IPS-18a (cell line): Measurements from ENCODE around the gene ASB4.
"Not testable (repeated sequence)": the region's sequence is repeated elsewhere in the genome, so short reads cannot be mapped to it uniquely, and the experiment has no call there.

Experiments used
- H3K27ac ChIP-seq: one replicate; pipeline ENCODE4 v1.5.1; 2013; ENCODE audit warnings: low read length
- H3K27me3 ChIP-seq: one replicate; pipeline ENCODE4 v1.6.1; 2013; ENCODE audit warnings: mild to moderate bottlenecking, low read length; ENCODE audit not compliant: control insufficient read depth, insufficient read depth
- H3K36me3 ChIP-seq: one replicate; pipeline ENCODE4 v1.6.1; 2013; ENCODE audit warnings: low read depth, low read length; ENCODE audit not compliant: control insufficient read depth
- H3K4me1 ChIP-seq: one replicate; pipeline ENCODE4 v1.6.1; 2013; ENCODE audit warnings: low read depth, low read length; ENCODE audit not compliant: control insufficient read depth
- H3K4me3 ChIP-seq: one replicate; pipeline ENCODE4 v1.5.1; 2013; ENCODE audit warnings: low read length
- H3K9ac ChIP-seq: one replicate; pipeline ENCODE4 v1.6.1; 2013; ENCODE audit warnings: mild to moderate bottlenecking, low read length, moderate library complexity
- H3K9me3 ChIP-seq: one replicate; pipeline ENCODE4 v1.6.1; 2013; ENCODE audit warnings: low read depth, low read length; ENCODE audit not compliant: control insufficient read depth

Gene ASB4

DNA sequence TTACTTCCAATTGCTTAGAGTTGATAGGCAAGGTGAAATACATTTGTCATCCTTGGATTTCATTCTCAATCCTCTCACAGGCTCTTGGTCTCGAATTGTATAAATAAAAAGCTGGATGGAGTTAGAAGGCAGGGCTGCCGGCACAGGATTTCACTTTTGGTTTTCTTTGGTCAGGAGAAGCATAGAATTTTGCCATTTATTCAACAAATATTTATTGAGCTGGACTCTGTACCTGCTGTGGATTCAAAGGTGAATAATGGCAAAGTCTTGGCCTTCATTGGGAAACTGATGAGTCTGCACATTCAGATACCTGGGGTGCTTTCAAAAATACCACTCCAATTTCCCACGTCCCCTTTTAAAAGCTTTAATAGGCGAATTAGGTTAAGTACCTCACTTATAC is 60.9 kb downstream of the ASB4 start:
- H3K36me3 ChIP-seq, result no peaks in the 10 kb centered on the region
- no peaks in the 10 kb centered on the region for H3K27me3 ChIP-seq
- no peak overlapping the region for H3K4me3 ChIP-seq
- H3K9ac ChIP-seq, result no peak overlapping the region
- peaks cover 8% of the 10 kb centered on the region for H3K4me1 ChIP-seq
- no peaks in the 10 kb centered on the region for H3K9me3 ChIP-seq
- H3K27ac ChIP-seq, result no peak overlapping the region

GRCh38 chr7:95547361-95548348 is 61.9 kb downstream of the ASB4 start:
- Histone ChIP-seq H3K9me3 (no peaks in the 10 kb centered on the region), H3K36me3 (no peaks in the 10 kb centered on the region), H3K4me3 (no peak overlapping the region), H3K27me3 (no peaks in the 10 kb centered on the region), H3K27ac (no peak overlapping the region), H3K4me1 (peaks cover 8% of the 10 kb centered on the region), H3K9ac (no peak overlapping the region)

DNA sequence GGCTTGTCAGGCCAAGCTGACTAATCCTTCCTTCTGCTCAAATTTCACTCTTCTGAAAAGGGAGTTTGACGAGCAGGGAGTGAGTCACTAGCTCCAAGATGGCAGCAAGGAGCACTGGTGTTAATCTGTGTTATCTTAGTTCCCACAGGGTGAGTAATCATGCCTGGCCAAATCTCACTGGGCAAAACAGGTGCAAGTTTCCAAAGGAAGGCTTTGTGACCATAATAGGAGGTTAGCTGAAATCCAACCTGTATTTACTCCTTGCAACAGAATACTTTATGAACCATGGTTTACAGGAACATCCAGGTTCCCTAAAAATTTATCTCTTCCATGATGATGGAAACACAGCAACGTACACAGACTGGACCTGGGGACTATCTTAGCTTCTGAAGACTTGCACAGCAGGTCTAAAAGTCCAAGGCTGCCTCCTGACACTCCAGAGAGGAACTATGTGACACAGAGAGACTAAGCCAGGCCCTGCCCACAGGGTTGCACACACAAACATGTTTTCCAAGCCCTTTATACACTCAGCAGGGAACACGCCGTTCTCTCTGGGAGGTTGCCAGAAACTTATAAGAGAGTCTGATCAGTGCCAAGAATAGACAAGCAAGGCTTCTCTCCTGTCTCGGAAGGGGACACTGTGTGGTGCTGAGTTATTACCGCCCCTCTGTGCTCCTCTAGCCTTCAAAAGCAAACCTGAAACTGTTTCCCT is 64.2 kb downstream of the ASB4 start:
- H3K36me3 ChIP-seq, result no peaks in the 10 kb centered on the region
- no peak overlapping the region for H3K4me3 ChIP-seq
- H3K4me1 ChIP-seq, result peaks cover 7% of the 10 kb centered on the region
- no peaks in the 10 kb centered on the region for H3K27me3 ChIP-seq
- no peak overlapping the region for H3K9ac ChIP-seq
- no peaks in the 10 kb centered on the region for H3K9me3 ChIP-seq
- H3K27ac ChIP-seq, result no peak overlapping the region

- Histone ChIP-seq H3K9ac (no peak overlapping the region), H3K27ac (no peak overlapping the region), H3K4me1 (peaks cover 4% of the 10 kb centered on the region), H3K4me3 (no peak overlapping the region), H3K36me3 (no peaks in the 10 kb centered on the region), H3K9me3 (no peaks in the 10 kb centered on the region), H3K27me3 (no peaks in the 10 kb centered on the region)
These were observed 64.8 kb downstream of the ASB4 start for GRCh38 chr7:95550546-95550945.

DNA sequence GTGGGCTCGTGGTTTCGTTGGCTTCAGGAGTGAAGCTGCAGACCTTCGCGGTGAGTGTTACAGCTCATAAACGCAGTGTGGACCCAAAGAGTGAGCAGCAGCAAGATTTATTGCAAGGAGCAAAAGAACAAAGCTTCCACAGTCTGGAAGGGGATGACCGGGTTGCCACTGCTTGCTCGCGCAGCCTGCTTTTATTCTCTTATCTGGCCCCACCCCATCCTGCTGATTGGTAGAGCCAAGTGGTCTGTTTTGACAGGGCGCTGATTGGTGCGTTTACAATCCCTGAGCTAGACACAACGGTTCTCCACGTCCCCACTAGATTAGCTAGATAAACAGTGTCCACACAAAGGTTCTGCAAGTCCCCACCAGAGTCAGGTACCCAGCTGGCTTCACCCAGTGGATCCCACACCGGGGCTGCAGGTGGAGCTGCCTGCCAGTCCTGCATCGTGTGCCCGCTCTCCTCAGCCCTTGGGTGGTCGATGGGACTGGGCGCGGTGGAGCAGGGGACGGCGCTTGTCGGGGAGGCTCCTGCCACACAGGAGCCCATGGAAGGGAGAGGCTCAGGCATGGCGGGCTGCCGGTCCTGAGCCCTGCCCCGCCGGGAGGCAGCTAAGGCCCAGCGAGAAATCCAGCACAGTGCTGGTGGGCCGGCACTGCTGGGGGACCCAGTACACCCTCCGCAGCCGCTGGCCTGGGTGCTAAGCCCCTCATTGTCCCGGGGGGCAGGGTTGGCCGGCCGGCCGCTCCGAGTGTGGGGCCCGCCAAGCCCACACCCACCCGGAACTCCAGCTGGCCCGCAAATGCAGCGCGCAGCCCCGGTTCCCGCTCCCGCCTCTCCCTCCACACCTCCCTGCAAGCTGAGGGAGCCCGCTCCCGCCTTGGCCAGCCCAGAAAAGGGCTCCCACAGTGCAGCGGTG is 66.5 kb downstream of the ASB4 start:
- not testable (repeated sequence) for H3K27me3 ChIP-seq, H3K9ac ChIP-seq, H3K4me3 ChIP-seq, H3K9me3 ChIP-seq, H3K36me3 ChIP-seq, H3K27ac ChIP-seq, H3K4me1 ChIP-seq

DNA sequence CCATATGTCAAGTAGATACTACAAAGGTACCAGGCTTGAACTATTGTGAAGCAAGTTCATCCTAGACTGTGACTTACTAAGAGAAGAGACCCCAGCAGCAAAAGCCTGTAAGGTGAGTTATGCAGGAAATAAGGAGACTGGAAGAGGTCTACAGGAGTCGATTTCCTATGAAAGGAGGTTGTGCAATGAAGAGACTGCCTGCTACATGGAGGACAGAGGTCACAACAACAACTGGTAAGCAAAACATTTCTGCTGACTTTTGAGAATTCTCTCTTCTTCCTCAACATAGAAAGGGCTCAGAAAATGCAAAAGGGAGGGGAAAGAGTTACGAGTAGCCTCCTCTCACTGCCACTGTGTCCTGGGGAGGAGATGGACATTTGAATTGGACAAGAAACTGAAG is 68.2 kb downstream of the ASB4 start:
- no peak overlapping the region for H3K4me3 ChIP-seq
- no peaks in the 10 kb centered on the region for H3K4me1 ChIP-seq
- no peak overlapping the region for H3K9ac ChIP-seq
- no peaks in the 10 kb centered on the region for H3K27me3 ChIP-seq
- H3K27ac ChIP-seq, result no peak overlapping the region
- no peaks in the 10 kb centered on the region for H3K9me3 ChIP-seq
- H3K36me3 ChIP-seq, result no peaks in the 10 kb centered on the region

DNA sequence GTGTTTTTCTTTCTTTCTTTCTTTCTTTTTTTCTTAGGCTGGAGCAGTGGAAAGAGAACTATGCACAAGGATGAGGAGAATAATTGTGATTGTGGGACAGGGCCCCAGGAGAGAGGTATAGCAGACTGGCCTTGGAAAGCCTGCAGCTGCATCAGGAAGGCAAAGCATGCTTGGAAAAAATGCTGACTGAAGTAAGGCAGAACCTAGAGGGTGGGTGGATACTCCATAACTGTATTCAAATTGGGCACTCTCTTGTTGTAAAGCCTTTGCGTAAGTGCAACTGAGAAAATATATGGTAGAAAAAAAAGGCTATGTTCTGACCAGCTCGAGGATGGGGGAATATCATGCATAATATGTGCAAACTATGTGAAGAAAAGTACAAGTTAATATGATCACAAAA is 71.0 kb downstream of the ASB4 start:
- H3K36me3 ChIP-seq, result no peaks in the 10 kb centered on the region
- no peak overlapping the region for H3K4me3 ChIP-seq
- H3K9me3 ChIP-seq, result no peaks in the 10 kb centered on the region
- H3K4me1 ChIP-seq, result no peaks in the 10 kb centered on the region
- no peak overlapping the region for H3K27ac ChIP-seq
- H3K27me3 ChIP-seq, result no peaks in the 10 kb centered on the region
- H3K9ac ChIP-seq, result no peak overlapping the region

GRCh38 chr7:95558864-95559263 is 73.1 kb downstream of the ASB4 start:
- Histone ChIP-seq H3K36me3 (no peaks in the 10 kb centered on the region), H3K9ac (no peak overlapping the region), H3K27ac (no peak overlapping the region), H3K4me3 (no peak overlapping the region), H3K9me3 (no peaks in the 10 kb centered on the region), H3K27me3 (no peaks in the 10 kb centered on the region), H3K4me1 (no peaks in the 10 kb centered on the region)

DNA sequence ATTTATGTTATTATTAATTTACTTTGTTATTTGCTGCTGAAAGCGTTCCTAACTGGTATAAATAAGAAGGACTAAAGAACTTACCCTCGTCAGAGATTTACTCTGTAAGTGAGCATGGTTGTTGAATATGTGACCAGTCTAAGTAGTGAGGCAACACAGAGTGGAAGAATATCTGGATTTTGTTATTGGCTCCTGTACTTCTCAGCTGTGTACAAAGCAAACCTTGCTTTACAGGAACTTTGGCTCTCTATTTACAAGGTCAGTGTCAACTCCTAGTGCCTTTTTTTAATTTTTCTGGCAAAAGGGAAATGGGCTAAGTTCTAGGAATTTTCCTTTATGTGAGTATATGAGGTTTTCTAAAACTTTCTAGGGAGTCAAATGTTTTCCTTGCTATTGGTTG is 74.9 kb downstream of the ASB4 start:
- Histone ChIP-seq H3K9me3 (no peaks in the 10 kb centered on the region), H3K4me1 (no peaks in the 10 kb centered on the region), H3K36me3 (no peaks in the 10 kb centered on the region), H3K9ac (no peak overlapping the region), H3K27me3 (no peaks in the 10 kb centered on the region), H3K27ac (no peak overlapping the region), H3K4me3 (no peak overlapping the region)

DNA sequence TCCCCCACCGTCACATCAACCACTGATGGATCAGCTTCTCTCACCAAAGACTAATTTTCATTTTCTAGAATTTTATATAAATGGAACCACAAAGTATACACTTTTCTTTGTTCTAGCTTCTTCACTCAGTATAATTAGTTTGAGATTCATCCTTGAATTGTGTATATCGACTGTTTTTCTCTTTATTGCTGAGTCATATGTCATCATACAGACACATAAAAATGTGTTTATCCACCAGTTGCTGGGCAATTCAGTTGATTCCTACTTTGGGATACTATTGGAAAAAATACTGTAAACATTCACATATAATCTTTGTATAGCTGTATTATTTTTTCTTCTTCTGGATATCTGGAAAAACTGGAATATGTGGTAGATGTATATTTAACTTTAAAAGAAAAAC is 84.0 kb downstream of the ASB4 start:
- no peaks in the 10 kb centered on the region for H3K4me1 ChIP-seq
- no peaks in the 10 kb centered on the region for H3K27me3 ChIP-seq
- no peak overlapping the region for H3K4me3 ChIP-seq
- no peaks in the 10 kb centered on the region for H3K9me3 ChIP-seq
- H3K9ac ChIP-seq, result no peak overlapping the region
- no peak overlapping the region for H3K27ac ChIP-seq
- H3K36me3 ChIP-seq, result no peaks in the 10 kb centered on the region

DNA sequence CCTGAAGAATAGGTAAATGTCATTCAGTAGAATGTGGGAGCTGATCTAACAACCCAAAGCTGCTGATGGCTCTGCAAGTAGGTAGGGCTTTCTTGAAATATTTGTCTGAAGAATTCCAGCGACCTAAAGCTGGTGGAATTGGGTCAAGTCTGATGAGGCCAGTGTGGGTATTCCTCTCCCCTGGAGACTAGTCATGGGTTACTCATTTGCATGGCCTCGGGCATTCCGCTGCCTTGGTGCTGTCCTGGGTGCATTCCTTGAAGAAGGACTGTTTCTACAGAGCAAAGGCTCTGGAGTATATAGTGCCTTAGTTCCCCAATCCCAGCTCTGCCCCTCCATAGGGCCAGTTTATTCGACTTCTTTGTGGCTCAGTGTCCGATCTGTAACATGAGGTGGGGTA is 91.4 kb downstream of the ASB4 start:
- Histone ChIP-seq H3K27ac (no peak overlapping the region), H3K9me3 (no peaks in the 10 kb centered on the region), H3K9ac (no peak overlapping the region), H3K4me1 (no peaks in the 10 kb centered on the region), H3K36me3 (no peaks in the 10 kb centered on the region), H3K27me3 (no peaks in the 10 kb centered on the region), H3K4me3 (no peak overlapping the region)
